H9 (cell line): Measurements from ENCODE around the gene TFF1. TPM values are rescaled to one million over a fixed set of nuclear protein-coding genes. Genes with fewer than 3 reads are reported as not detected.

Source experiments
- DNase-seq: peaks from one replicate; pipeline ENCODE4 v3.0.0-alpha.2; 2017
- H2AFZ ChIP-seq: one replicate; pipeline ENCODE4 v1.6.1; 2013; ENCODE audit warnings: mild to moderate bottlenecking, low read length, control low read depth, moderate library complexity
- H2AK5ac ChIP-seq: 2 replicates; pipeline ENCODE4 v1.6.1; 2013; ENCODE audit warnings: low read length, control low read depth, mixed read lengths; ENCODE audit not compliant: insufficient read length
- H2BK120ac ChIP-seq: one replicate; pipeline ENCODE4 v1.6.1; 2013; ENCODE audit warnings: low read depth, mild to moderate bottlenecking, low read length, control low read depth, inconsistent platforms; ENCODE audit not compliant: poor library complexity, severe bottlenecking
- H2BK12ac ChIP-seq: 2 replicates; pipeline ENCODE4 v1.6.1; 2013; ENCODE audit warnings: low read length, control low read depth, mixed read lengths, low read depth; ENCODE audit not compliant: insufficient read length
- H2BK15ac ChIP-seq: 2 replicates; pipeline ENCODE4 v1.6.1; 2013; ENCODE audit warnings: low read depth, low read length, control low read depth
- H2BK20ac ChIP-seq: one replicate; pipeline ENCODE4 v1.6.1; 2013; ENCODE audit warnings: low read depth, mild to moderate bottlenecking, low read length, control low read depth, inconsistent platforms; ENCODE audit not compliant: poor library complexity, severe bottlenecking
- H2BK5ac ChIP-seq: 2 replicates; pipeline ENCODE4 v1.6.1; 2013; ENCODE audit warnings: low read length, control low read depth, mixed read lengths; ENCODE audit not compliant: insufficient read length
- H3K14ac ChIP-seq: 2 replicates; pipeline ENCODE4 v1.6.1; 2013; ENCODE audit warnings: low read length, control low read depth; ENCODE audit not compliant: insufficient read depth
- H3K18ac ChIP-seq: 2 replicates; pipeline ENCODE4 v1.6.1; 2013; ENCODE audit warnings: low read depth, mild to moderate bottlenecking, mixed read lengths, low read length, control low read depth; ENCODE audit not compliant: insufficient read length
- H3K23ac ChIP-seq: 2 replicates; pipeline ENCODE4 v1.6.1; 2013; ENCODE audit warnings: low read length, control low read depth, mixed read lengths, low read depth; ENCODE audit not compliant: insufficient read length
- H3K23me2 ChIP-seq: 2 replicates; pipeline ENCODE4 v1.6.1; 2013; ENCODE audit warnings: low read depth, mild to moderate bottlenecking, mixed read lengths, low read length, control low read depth; ENCODE audit not compliant: insufficient read length, poor library complexity, severe bottlenecking
- H3K27ac ChIP-seq: 2 replicates; pipeline ENCODE4 v1.5.1; 2013; ENCODE audit warnings: low read length, control low read depth, mixed read lengths, low read depth; ENCODE audit not compliant: insufficient read length
- H3K27me3 ChIP-seq: 2 replicates; pipeline ENCODE4 v1.6.1; 2013; ENCODE audit warnings: low read length, control low read depth, inconsistent platforms; ENCODE audit not compliant: insufficient read depth
- H3K4ac ChIP-seq: 2 replicates; pipeline ENCODE4 v1.6.1; 2013; ENCODE audit warnings: low read depth, mild to moderate bottlenecking, control low read depth, inconsistent platforms, low read length, moderate library complexity
- H3K4me1 ChIP-seq: 2 replicates; pipeline ENCODE4 v1.6.1; 2013; ENCODE audit warnings: low read length, control low read depth, inconsistent platforms; ENCODE audit not compliant: insufficient read depth
- H3K4me2 ChIP-seq: 2 replicates; pipeline ENCODE4 v1.6.1; 2013; ENCODE audit warnings: low read length, control low read depth, mixed read lengths; ENCODE audit not compliant: insufficient read length, insufficient read depth
- H3K56ac ChIP-seq: 2 replicates; pipeline ENCODE4 v1.6.1; 2013; ENCODE audit warnings: low read depth, mild to moderate bottlenecking, mixed read lengths, low read length, control low read depth; ENCODE audit not compliant: insufficient read length
- H3K79me1 ChIP-seq: 2 replicates; pipeline ENCODE4 v1.6.1; 2013; ENCODE audit warnings: low read depth, mild to moderate bottlenecking, moderate library complexity, low read length, control low read depth, inconsistent platforms; ENCODE audit not compliant: insufficient read depth, poor library complexity, severe bottlenecking
- H3K79me2 ChIP-seq: 2 replicates; pipeline ENCODE4 v1.6.1; 2013; ENCODE audit warnings: low read length, control low read depth, inconsistent platforms; ENCODE audit not compliant: insufficient read depth
- H3K9ac ChIP-seq: 2 replicates; pipeline ENCODE4 v1.6.1; 2013; ENCODE audit warnings: low read length, control low read depth, mixed read lengths; ENCODE audit not compliant: insufficient read length; ENCODE audit errors: extremely low read depth
- H3K9me3 ChIP-seq: one replicate; pipeline ENCODE4 v1.6.1; 2013; ENCODE audit warnings: low read depth, low read length, inconsistent platforms; ENCODE audit not compliant: control insufficient read depth
- H3T11ph ChIP-seq: one replicate; pipeline ENCODE4 v1.6.1; 2013; ENCODE audit warnings: mild to moderate bottlenecking, low read length, control low read depth, inconsistent platforms
- H4K20me1 ChIP-seq: one replicate; pipeline ENCODE4 v1.6.1; 2013; ENCODE audit not compliant: control insufficient read depth, insufficient read length, insufficient read depth
- H4K5ac ChIP-seq: 2 replicates; pipeline ENCODE4 v1.6.1; 2013; ENCODE audit warnings: low read depth, mild to moderate bottlenecking, mixed read lengths, low read length, control low read depth; ENCODE audit not compliant: insufficient read length
- H4K8ac ChIP-seq: replicated peaks from 2 replicates; pipeline ENCODE4 v1.6.1; 2013; ENCODE audit warnings: low read length, control low read depth, mixed read lengths, low read depth; ENCODE audit not compliant: insufficient read length
- H4K91ac ChIP-seq: 2 replicates; pipeline ENCODE4 v1.6.1; 2013; ENCODE audit warnings: low read depth, mild to moderate bottlenecking, moderate library complexity, mixed read lengths, low read length, control low read depth; ENCODE audit not compliant: insufficient read length
- H3K27ac Mint-ChIP-seq, 3 experiments: 2 replicates in 2 of 3; 3 replicates in 1 of 3; pipeline ENCODE4 v1.8.0; 2020 to 2021; ENCODE audit warnings: mixed read lengths in 3 of 3, mild to moderate bottlenecking in 1 of 3, moderate library complexity in 1 of 3
- H3K27me3 Mint-ChIP-seq: 2 replicates; pipeline ENCODE4 v1.8.0; 2021; ENCODE audit warnings: low read depth, mild to moderate bottlenecking, moderate library complexity, mixed read lengths
- H3K36me3 Mint-ChIP-seq, 3 experiments: 2 replicates in 2 of 3; 3 replicates in 1 of 3; pipeline ENCODE4 v1.8.0; 2020 to 2021; ENCODE audit warnings: low read depth in 3 of 3, mixed read lengths in 3 of 3; ENCODE audit not compliant: insufficient read depth in 1 of 3
- H3K4me1 Mint-ChIP-seq, 2 experiments: 2 replicates each; pipeline ENCODE4 v1.8.0; 2020; ENCODE audit warnings: mixed read lengths in 2 of 2
- H3K4me3 Mint-ChIP-seq, 2 experiments: 2 replicates in 1 of 2; 3 replicates in 1 of 2; pipeline ENCODE4 v1.8.0; 2020 to 2021; ENCODE audit warnings: mild to moderate bottlenecking in 2 of 2, mixed read lengths in 2 of 2, moderate library complexity in 1 of 2
- H3K9me3 Mint-ChIP-seq, 2 experiments: 2 replicates in 1 of 2; 3 replicates in 1 of 2; pipeline ENCODE4 v1.8.0; 2020; ENCODE audit warnings: mild to moderate bottlenecking in 2 of 2, mixed read lengths in 2 of 2, moderate library complexity in 1 of 2
- CTCF ChIP-seq: fragments of 200-600 bp; sonication (generic); conservative IDR thresholded peaks from 3 replicates; pipeline ENCODE4 v1.8.0; 2021; ENCODE audit warnings: antibody characterized with exemption, mild to moderate bottlenecking
- whole genome bisulfite sequencing: extraction: QIAGEN DNeasy Blood & Tissue Kit; methylation state at CpG from one replicate; pipeline ENCODE4 v1.1.7; 2013; ENCODE audit warnings: missing lambda C conversion rate, low lambda C conversion rate, mixed read lengths; ENCODE audit not compliant: insufficient read length; ENCODE audit errors: extremely low coverage; 5-methylcytosine and 5-hydroxymethylcytosine counted together
- total RNA-seq: library from RNA; stranded (reverse); gene quantifications from 2 replicates; pipeline ENCODE4 v1.2.1, GENCODE V29; 2021

The TFF1 gene
- total RNA-seq, 1 experiment from 2014 or later: not detected

- no peaks in the 10 kb centered on the region for H3K23me2 ChIP-seq
- no peak overlapping the region for H2BK20ac ChIP-seq
- Mint-ChIP-seq H3K36me3 (no peaks in the 10 kb centered on the region; a peak in 1 of 7 replicates), H3K4me1 (peaks cover 5 to 6% of the 10 kb centered on the region in 2 experiments; a peak in 2 of 4 replicates), H3K9me3 (no peaks in the 10 kb centered on the region; a peak in 3 of 5 replicates), H3K27me3 (peaks cover 6% of the 10 kb centered on the region), H3K4me3 (no peak overlapping the region), H3K27ac (no peak overlapping the region)
- DNase-seq: no peak
- no peaks in the 10 kb centered on the region for H4K20me1 ChIP-seq
- no peak overlapping the region for H4K8ac ChIP-seq
- no peaks in the 10 kb centered on the region for H3K79me1 ChIP-seq
- no peak overlapping the region for H3K14ac ChIP-seq
- no peak for TF ChIP-seq CTCF
- no peak overlapping the region for H2AFZ ChIP-seq
- H3K4me1 ChIP-seq: no peaks in the 10 kb centered on the region
- H2BK15ac ChIP-seq: no peak overlapping the region
- no peak overlapping the region for H3T11ph ChIP-seq
- H4K5ac ChIP-seq: no peak overlapping the region
- no peak overlapping the region for H3K9ac ChIP-seq
- H3K27me3 ChIP-seq: no peaks in the 10 kb centered on the region
- H4K91ac ChIP-seq: no peak overlapping the region
- no peak overlapping the region for H3K18ac ChIP-seq
- no peaks in the 10 kb centered on the region for H3K9me3 ChIP-seq
- H2BK120ac ChIP-seq: no peak overlapping the region
- no peak overlapping the region for H3K23ac ChIP-seq
- WGBS: no CpG with 5 or more reads among the region's 14 CpGs
- no peak overlapping the region for H2BK5ac ChIP-seq
- no peak overlapping the region for H3K4me2 ChIP-seq
- no peak overlapping the region for H3K4ac ChIP-seq
- H3K56ac ChIP-seq: no peak overlapping the region
- H3K79me2 ChIP-seq: no peaks in the 10 kb centered on the region
- no peak overlapping the region for H2BK12ac ChIP-seq
- no peak overlapping the region for H2AK5ac ChIP-seq
- H3K27ac ChIP-seq: no peak overlapping the region
These were observed 16.7 kb downstream of the TFF1 start for GRCh38 chr21:42349420-42350317.
